ENCODE results near the gene SNUPN. TPM values are rescaled to one million over a fixed set of nuclear protein-coding genes. Genes with fewer than 3 reads are reported as not detected.
"Not testable (repeated sequence)": the region's sequence is repeated elsewhere in the genome, so short reads cannot be mapped to it uniquely, and the experiment has no call there.

Gene SNUPN
- polyA plus RNA-seq, 3 donors, result 24.3 to 29.4 (median 27.8) TPM

DNA sequence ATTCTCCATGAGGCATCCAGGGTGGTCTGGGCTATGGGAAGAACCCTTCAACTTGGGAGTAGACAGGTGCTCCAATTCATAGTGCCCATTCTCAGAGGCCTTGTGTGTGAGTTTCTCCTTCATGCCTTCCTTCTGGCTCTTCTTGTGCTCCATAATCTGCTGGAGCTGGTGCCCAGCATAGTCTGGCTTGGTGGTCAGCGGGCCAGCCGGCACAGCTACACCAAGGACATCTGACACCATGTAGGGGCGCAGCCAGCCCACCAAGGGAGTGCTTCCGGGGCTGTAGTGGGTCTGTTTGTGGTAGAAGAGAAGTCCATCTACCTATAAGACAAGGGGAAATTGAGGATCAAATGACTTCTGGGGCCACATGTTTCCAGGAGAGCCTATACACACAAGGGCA is 27.2 kb downstream of the SNUPN start:
- DNase-seq (ENCODE audit: extremely low read depth in 1 of 11, low read depth in 9 of 11, low spot score in 4 of 11), result no peak

DNA sequence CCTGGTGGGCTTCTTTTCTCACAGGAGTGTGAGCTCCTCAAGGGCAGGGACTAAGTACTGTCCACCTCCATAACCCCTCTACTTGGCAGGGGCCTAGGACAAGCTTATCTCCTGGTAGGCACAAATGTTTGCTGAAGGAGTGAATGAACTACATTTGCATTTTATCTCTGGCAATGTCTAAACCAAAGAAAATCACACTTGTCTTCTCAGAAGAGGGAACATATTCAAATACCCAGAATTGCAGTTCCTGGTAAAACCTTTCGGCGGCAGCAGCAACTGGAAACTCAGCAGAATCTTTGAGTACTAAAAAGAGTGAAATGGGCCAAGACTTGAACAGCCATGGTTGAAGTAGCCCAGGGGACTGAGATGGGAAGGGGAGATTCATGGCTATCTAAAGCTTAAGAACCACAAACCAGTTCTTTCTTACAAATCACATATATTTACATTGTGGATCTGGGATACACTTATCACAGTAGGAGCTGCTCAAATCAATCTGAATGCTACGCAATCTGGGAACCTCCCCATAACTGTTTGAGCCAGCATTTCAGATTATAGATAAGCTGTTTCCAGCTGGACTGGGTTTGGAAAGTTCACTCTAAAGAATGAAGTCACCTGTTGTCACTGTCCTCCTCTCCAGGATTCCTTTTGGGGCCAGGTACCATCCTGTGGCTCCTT is 27.7 kb downstream of the SNUPN start:
- DNase-seq (ENCODE audit: extremely low read depth in 1 of 11, low read depth in 9 of 11, low spot score in 4 of 11), result no peak

DNA sequence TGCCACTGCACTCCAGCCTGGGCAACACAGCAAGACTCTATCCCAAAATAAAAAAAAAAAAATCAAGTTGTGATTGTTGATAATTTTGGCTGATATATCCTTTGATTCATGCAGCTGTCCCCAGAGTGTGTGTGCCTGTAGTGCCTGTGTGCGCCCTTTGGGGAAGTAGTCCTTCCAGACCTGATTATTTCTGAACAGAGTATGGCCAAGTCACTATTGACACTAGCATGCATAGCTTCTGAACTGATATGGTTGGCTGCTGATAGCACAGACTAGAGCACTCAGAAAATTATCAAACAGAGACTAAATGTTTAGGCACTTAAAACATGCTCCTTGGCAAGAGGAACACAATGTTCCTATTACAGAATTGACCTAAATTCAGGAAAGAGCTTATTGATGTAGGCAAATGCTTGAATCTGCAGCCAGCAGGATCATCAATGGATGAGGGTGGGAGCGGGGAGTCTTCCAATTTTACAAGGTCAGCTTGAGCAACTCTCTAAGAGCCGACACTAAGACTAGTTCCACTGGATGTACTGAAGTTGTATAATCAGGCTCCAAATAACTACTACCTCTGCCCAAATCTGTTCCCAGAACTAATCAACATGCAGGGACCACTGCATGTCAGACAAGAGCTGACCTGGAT is 28.7 kb downstream of the SNUPN start:
- no peak for DNase-seq (ENCODE audit: extremely low read depth in 1 of 11, low read depth in 9 of 11, low spot score in 4 of 11)

DNA sequence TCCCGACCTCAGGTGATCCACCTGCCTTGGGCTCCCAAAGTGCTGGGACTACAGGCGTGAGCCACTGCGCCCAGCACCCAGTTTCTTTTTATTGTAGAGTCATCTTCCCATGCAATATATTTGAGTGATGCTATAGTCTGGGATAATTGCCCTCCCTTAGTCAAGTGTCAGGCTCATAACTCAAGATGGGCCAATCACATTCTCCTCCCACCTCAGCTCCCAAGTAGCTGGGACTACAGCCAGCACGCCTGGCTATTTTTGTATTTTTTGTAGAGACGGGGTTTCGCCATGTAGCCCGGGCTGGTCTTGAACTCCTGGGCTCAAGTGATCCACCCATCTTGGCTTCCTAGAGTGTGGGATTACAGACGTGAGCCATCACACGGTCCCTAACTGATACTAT is 31.2 kb downstream of the SNUPN start:
- no peak for DNase-seq (ENCODE audit: extremely low read depth in 1 of 11, low read depth in 9 of 11, low spot score in 4 of 11)

DNA sequence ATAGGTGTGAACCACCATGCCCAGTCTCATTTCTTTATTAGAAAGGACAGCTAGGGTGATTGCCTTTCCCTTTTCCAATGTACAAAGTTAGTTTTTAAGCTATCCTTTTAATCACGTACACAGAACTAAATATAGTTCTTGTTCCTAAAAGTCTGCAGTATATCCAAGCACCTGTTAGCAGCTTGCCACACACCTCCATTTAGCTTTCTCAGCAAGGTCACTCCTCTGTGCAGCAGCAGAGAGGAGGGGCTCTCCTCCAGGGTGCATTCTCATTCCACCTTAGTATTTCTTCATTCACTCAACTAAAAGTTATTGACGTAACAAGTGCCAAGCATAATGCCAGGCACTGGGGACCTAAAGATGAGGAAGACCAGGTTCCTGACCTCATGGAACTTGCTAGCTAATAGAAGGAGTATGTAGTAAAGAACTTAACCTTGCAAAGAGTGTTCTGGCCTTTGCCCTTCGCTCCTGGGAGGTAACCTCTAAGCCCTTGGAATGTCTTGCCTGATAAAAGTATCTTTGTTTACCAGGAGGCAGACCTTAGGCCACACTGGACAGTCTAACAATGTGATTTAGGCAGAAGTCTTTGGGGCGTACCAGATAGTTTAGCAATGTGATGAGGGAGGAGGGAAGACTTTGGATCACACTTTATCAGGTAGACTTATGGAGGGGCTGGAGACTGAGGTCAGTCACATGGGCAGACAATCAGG is 33.7 kb downstream of the SNUPN start:
- no peak for DNase-seq (ENCODE audit: extremely low read depth in 1 of 11, low read depth in 9 of 11, low spot score in 4 of 11)

DNA sequence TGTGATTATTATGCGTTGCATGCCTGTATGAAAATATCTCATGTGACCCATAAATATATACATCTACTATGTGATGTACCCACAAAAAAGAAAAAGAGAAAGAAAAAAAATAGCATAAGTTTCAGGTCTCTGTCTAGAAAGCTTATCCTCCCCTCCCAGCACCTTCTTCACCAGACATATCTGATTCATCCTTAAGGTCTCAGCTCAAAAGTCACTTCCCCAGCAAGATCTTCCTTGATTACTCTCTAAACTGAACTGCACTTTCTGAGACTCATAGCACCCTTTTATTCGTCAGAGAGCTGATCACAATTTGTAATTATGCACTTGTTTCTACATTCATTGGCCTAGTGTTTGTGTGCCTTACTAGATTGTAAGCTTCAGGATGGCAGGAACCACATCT is 35.3 kb downstream of the SNUPN start:
- no peak for DNase-seq (ENCODE audit: extremely low read depth in 1 of 11, low read depth in 9 of 11, low spot score in 4 of 11)

DNA sequence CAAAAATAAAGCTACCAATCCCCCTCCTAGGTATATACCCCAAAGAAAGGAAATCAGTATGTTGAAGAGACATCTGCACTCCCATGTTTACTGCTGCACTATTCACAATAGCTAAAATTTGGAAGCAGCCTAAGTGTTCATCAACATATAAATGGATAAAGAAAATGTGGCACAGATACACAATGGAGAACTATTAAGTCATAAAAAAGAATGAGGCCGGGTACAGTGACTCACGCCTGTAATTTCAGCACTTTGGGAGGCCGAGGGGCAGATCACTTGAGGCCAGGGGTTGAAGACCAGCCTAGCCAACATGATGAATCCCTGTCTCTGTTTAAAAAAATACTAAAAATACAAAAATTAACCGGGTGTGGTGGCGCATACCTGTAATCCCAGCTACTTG is 36.5 kb downstream of the SNUPN start:
- DNase-seq (ENCODE audit: extremely low read depth in 1 of 11, low read depth in 9 of 11, low spot score in 4 of 11), result no peak

DNA sequence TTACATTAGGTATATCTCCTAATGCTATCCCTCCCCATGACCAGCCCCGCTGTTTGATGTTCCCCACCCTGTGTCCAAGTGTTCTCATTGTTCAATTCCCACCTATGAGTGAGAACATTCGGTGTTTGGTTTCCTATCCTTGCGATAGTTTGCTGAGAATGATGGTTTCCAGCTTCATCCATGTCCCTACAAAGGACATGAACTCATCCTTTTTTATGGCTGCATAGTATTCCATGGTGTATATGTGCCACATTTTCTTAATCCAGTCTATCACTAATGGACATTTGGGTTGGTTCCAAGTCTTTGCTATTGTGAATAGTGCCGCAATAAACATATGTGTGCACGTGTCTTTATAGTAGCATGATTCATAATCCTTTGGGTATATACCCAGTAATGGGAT is 39.1 kb downstream of the SNUPN start:
- not testable (repeated sequence) for DNase-seq (ENCODE audit: extremely low read depth in 1 of 11, low read depth in 9 of 11, low spot score in 4 of 11)

DNA sequence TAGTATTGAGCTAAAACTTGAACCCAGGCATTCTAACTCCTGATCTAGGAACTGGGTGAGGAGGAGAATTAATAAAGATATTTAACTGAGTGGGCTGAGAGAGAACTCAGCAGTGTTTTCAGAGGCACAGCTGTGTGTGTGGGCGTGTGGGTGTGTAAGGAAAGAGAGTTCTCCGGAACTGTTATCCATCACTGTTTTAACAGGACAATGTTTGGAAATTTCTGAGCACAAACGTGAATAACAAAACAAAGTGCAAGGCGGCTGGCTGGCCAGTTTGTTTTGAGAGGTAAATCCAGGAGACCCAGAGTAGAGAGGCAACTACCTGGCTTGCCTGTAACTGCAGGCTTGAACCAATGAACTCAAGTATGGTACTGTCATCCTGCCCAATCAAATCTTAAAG is 41.4 kb downstream of the SNUPN start:
- no peak for DNase-seq (ENCODE audit: extremely low read depth in 1 of 11, low read depth in 9 of 11, low spot score in 4 of 11)

DNA sequence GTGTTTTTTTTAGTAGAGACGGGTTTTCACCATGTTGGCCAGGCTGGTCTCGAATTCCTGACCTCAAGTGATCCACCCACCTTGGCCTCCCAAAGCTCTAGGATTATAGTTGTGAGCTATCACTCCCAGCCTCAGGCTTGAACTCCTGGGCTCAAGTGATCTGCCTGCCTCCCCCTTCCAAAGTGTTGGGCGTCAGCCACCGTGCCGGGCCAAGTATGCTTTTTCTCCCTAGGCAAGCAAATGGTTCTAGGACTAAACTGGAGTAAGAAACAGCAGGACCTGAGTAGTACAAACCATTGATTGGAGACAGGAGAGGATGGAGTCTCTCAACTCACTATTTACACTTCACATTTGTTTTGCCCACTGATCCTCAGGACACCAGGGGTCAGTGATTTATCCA is 41.8 kb downstream of the SNUPN start:
- DNase-seq (ENCODE audit: extremely low read depth in 1 of 11, low read depth in 9 of 11, low spot score in 4 of 11), result no peak

DNA sequence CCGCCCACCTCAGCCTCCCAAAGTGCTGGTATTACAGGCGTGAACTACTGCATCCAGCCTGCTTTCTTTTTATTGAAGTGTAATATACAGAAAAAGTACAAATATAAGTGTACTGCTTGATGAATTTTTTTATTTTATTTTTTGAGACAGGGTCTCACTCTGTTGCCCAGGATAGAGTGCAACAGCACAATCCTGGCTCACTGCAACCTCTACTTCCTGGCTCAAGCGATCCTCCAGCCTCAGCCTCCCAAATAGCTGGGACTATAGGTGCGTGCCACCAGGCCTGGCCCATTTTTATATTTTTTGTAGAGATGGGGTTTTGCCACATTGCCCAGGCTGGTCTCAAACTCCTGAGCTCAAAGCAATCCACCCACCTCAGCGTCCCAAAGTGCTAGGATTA is 42.6 kb downstream of the SNUPN start:
- DNase-seq (ENCODE audit: extremely low read depth in 1 of 11, low read depth in 9 of 11, low spot score in 4 of 11), result not testable (repeated sequence)

DNA sequence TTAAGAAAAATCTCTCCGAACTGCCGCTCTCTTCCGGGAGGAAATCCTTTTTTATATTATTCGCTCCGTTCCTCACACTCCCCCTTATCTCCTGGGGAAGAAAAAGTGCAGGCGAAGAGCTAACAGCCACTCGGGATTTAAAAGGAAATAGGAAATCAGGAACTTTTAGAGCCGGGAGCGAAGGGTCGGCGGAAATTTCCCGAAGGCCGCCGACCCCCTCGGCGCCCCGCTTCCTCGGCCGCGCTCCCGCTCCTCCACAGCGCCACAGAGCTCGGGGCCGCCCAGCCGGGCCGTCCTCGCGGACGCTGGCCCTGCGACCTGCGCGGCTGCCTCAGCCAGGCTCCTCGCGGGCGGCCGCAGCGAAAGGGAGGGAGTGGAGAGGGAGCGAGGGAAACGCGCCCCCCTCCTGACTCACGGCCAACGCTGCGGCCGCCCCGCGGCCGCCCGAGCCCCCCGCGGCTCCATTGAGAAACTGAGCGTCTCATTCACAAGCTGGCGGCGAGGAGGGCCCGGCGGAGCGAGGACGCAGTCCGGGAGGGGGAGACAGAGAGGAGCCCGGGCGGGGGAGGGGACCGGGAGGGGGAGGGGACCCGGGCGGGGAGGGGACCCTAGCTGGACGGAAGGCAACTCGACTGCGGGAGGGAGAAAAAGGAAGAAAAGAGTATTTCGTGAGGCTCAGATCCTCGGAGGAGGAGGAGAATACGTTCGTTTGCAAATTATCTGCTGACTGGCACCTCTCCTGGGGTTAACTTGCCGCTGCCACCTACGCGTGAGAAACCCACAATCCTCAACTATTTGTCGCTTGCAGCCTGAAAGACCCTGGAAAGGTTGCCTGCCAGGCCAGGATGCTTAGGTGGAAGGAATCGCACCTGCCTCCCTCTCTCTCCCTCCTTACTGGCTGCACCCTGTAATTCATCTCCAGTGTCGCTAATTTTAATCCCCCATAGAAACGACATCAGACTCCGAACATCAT is 46.3 kb downstream of the SNUPN start, which contains the start of gene PTPN9:
Gene PTPN9 (minus strand): TSS at position 368 of the 973 bp plus-strand sequence. CDS start 539 bp downstream, outside the sequence.
- peak; percentile 54 to 83 (median 76) for DNase-seq (ENCODE audit: extremely low read depth in 1 of 11, low read depth in 9 of 11, low spot score in 4 of 11)

DNA sequence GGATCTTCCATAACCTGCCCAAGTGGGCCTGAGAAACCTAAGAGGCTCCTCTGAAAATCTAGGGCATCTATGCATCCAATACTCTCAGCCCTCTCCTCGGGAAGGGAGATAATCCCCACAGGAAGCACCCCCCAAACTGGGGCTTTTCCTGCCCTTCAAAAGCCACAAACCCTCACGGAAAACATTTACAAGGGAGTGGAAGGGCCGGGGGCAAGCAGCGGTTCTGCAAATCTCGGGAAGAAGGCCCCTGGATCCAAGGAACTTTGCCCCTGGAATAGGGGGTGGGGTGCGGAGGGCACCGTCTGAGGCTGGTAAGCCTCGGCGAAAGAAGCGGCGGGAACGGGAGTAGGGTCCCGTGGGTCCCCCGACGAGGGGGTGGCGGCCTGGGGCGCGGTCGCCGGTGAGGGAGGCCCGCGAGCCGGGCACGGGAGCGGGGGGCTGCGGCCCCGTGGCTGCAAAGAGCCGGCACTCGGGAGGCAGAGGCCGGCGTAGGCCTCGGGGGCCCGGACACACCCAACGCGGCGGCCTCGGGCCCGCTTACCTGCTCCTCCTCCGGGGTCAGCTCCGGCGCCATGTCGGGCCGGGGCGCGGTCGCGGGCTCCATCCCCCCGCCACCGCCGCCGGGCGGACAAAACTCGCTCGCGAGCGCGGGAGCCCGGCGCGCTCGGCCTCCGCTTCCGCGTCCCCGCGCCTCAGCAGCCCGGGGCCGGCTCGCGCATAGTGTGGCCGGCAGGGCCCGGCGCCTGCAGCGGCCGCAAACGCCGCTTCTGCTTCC is 47.2 kb downstream of the SNUPN start:
- peak in 2 of 11 donors; percentile 20 to 29 for DNase-seq (ENCODE audit: extremely low read depth in 1 of 11, low read depth in 9 of 11, low spot score in 4 of 11)

DNA sequence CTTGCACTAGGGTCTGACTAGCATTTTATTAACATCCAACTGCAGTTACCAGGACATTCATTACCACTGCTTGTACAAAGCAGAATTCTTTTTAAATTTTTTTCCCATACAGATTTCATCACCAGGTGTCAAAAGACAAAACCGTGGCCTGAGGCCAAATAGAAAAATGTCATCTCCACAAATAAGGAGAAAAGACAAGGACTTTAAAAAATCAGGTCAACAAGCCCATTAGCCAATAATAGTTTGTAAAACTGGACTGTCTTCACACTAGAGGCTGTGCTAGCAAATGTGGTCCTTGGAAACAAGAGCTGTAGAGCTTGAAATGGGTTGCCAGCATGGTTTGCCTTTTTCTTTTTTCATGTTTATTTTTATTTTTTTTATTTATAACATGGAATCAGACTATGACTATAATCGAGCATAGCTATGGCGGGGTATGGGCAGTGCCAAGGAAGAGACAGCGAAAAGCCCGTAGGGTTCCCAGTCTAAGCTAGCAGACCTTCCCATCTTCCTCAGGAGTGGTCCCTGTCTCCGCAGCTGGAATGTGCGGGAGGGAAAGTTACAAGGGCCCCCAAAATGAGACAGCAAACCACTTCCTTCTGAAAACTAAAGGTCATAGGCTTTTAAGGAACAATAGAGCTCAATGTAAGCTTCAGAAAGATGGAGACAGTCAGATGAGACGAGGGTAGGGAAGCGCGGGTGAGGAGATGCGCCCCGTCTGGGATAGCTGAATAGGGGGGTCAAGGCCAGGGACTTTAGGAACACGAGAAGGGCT is 47.9 kb downstream of the SNUPN start:
- no peak for DNase-seq (ENCODE audit: extremely low read depth in 1 of 11, low read depth in 9 of 11, low spot score in 4 of 11)

DNA sequence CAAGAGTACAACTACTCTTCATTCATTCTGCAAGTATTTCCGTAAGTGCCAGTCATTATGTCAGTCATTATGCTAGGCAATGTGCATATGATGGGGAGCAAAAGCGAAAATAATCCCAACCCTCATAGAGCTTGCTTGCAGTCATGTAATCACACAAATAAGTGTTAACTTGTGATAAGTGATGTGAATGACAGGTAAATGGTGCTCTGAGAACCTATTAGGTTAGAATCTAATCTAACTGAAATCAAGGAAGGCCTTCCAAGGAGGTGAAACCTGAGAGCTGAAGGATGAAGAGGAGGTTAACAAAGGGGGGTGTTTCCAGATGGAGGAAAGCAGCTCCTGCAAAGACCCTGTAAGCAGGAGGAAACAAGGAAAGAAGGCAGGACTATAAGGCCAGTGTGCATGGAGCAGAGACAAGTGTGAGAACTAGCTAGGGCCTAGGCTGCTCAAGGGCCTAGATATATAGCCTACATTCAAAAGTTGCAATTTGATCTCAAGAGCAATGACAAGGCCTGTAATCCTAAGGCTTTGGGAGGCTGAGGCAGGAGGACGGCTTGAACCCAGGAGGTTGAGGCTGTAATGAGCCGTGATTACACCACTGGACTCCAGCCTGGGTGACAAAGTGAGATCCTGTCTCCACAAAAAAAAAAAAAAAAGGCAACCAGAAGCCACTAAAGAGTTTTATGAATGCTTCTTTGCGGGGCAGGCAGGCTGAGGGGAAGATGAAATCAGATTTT is 51.7 kb downstream of the SNUPN start:
- DNase-seq (ENCODE audit: extremely low read depth in 1 of 11, low read depth in 9 of 11, low spot score in 4 of 11), result no peak

DNA sequence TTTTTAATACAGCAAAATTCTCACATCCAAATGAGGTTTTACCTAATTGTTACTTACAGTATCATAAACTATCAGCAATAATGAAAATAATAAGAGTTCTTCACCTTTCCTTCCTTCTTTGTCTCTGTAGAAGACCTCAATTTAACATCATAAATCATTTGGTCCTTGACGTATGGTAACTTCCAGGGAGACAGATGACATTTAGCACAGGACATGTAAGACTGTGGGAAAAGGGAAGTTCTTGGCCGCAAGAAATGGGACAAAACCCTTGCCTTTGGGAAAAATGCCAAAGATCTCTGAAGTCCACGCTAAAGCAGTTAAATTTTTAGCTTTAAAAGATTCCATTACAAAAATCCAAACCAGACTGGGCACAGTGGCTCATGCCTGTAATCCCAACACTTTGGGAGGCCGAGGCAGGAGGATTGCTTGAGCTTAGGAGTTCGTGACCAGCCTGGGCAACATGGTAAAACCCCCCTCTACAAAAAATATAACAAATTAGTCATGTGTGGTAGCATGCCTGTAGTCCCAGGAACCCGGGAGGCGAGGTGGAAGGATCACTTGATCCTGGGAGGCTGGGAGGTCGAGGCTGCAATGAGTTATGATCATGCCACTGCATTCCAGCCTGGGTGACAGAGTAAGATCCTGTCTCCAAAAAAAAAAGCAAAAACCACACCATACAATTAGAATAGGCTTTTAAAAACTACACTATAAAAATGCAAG is 55.2 kb downstream of the SNUPN start:
- DNase-seq (ENCODE audit: extremely low read depth in 1 of 11, low read depth in 9 of 11, low spot score in 4 of 11), result no peak

Measured in renal cortex interstitium (tissue), 11 donors.